Measurements from ENCODE around the gene SASS6.
"Not testable (repeated sequence)": the region's sequence is repeated elsewhere in the genome, so short reads cannot be mapped to it uniquely, and the experiment has no call there.

SASS6 gene

GRCh38 chr1:100101564-100101963 is 31.2 kb downstream of the SASS6 start:
- DNase-seq (ENCODE audit: low read depth) = no peak

- no peak for DNase-seq (ENCODE audit: low read depth)
Observed at GRCh38 chr1:100100202-100100601, 32.5 kb downstream of the SASS6 start.

- DNase-seq (ENCODE audit: low read depth) = no peak
Observed at GRCh38 chr1:100090471-100090870, 42.3 kb downstream of the SASS6 start.

DNA sequence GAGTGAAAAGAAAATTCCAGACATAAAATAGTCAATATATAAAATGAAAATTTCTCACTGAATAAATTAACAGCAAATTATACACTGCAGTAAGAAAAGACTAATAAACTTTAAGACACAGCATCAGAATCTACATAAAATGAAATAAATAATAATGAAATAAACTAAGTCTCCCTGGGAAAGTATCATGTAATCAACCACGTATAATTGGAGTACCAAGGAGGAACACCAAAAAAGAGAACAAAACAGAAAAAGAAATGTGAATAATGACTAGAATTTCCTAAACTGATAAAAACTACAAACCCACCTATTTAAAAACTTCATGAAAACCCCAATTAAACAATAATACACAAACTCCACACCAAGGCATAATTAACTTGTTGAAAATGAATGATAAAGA is 43.6 kb downstream of the SASS6 start:
- DNase-seq (ENCODE audit: low read depth) = no peak

- no peak for DNase-seq (ENCODE audit: low read depth)
Observed at GRCh38 chr1:100087396-100087795, 45.3 kb downstream of the SASS6 start.

GRCh38 chr1:100080331-100080730 is 52.4 kb downstream of the SASS6 start:
- DNase-seq (ENCODE audit: low read depth) = no peak

- no peak for DNase-seq (ENCODE audit: low read depth)
Observed at GRCh38 chr1:100077531-100077930, 55.2 kb downstream of the SASS6 start.

DNA sequence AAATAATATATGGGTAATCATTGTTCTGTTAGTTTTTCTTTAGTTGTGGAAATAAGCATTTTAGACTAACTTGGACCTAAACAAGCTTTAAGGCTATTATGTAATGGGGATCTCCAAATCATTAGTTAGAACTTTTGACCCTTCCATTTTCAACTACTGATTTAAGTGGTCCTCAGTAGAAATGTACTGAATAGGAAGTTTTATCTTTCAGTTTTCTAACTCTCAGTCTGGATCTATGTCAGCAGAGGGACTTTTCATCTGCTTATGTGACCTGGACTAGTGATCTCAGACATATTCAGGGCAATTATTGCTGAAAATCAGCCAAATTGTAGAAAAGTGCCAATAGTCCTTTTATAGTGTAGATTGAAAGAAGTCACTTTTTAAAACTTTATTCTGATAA is 56.0 kb downstream of the SASS6 start:
- DNase-seq (ENCODE audit: low read depth) = no peak

DNA sequence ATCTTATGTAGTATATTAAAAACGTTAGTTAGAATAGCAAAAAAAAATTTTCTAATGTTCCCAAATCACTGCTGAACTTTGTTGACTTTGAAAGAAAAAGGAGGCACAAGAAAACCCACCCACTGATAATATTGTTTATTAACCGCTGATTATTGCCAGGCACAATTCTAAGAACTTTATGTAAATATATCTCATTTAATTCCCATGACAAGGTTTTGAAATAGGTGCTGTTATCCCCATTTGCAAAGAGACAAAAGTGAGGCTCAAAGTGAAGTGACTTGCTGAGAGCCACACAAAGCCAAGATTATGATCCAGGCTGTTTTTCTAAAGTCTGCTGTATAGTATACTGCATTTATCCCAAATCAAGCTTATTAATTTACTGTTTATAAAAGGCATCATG is 56.4 kb downstream of the SASS6 start:
- no peak for DNase-seq (ENCODE audit: low read depth)

GRCh38 chr1:100075773-100076172 is 57.0 kb downstream of the SASS6 start:
- DNase-seq (ENCODE audit: low read depth) = no peak

- DNase-seq (ENCODE audit: low read depth) = no peak
Observed at GRCh38 chr1:100074604-100075395, 57.9 kb downstream of the SASS6 start.

DNA sequence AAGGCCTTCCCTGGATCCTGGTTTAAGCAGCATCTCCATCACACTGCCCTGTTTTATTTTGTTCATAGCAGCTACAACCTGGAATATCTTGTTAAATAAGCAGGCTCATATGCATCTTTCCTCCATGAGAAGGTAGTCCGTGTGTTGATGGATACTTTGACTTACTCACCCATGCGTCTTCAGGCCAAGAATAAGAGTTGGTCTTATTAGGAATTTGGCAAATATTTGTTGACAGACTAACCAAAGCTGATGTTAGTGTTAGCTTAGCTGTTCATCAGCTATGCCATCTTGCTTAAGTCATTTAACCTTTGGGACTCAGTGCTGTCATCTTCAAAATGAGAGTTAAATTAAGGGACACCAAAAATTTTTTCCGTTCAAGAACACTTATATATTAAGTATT is 59.2 kb downstream of the SASS6 start:
- no peak for DNase-seq (ENCODE audit: low read depth)

- no peak for DNase-seq (ENCODE audit: low read depth)
Observed at GRCh38 chr1:100070201-100070939, 62.4 kb downstream of the SASS6 start.

- DNase-seq (ENCODE audit: low read depth) = no peak
Observed at GRCh38 chr1:100065969-100066227, 66.8 kb downstream of the SASS6 start.

GRCh38 chr1:100065183-100065968 is 67.4 kb downstream of the SASS6 start:
- no peak for DNase-seq (ENCODE audit: low read depth)

DNA sequence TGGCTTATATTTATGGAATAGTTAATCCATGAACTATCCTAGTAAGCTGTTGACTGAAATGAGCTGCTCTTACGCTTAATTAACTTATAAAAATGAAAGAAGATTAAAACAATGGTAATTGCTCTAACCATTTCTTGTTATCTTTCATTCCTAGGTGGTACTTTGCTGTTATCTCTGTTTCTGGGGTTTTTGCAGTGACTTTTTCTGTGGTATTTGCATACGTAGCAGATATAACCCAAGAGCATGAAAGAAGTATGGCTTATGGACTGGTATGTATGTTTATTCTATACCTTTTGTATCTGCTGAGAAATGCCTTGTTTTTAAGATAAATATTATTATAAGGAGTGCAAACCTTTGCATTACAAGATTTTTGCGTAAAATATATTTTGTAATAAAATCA is 71.0 kb downstream of the SASS6 start:
- no peak for DNase-seq (ENCODE audit: low read depth)

DNA sequence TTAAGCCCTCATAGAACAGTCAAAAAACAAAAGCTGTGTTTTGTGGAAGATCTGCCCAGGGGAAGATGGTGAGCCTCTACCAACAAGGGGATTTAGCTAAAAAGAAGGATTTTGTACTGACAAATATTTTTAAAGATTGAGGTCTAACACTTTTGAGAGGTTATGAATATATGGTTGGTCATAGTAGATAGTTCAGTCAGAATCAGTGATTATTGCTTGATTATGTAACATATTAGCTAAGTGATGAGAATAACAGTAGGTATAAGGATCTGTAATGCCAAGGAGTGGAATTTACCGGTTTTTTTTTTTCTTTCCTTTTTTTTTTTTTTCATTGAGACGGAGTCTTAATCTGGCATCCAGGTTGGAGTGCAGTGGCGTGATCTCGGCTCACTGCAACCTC is 79.0 kb downstream of the SASS6 start:
- no peak for DNase-seq (ENCODE audit: low read depth)

DNA sequence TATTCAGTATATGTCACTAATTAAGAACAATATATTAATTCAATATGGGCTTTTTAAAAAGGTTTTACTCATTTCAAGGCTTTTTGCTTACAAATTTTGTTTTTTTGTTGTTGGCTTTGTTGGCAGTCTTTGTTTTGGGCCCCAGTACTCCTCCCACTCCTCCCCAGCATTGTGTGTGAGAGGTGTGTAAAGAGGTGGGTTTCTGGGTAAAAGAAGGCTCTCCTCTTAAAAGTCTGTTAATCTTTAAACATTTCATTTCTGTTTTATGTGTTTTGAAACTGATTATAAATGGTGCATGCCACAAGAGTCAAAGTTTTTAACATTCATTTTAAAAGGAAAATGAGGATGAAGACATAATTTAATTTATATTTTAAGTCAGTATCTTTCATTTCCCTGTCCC is 79.6 kb downstream of the SASS6 start:
- DNase-seq (ENCODE audit: low read depth) = no peak

- DNase-seq (ENCODE audit: low read depth) = no peak
Observed at GRCh38 chr1:100051893-100052292, 80.8 kb downstream of the SASS6 start.

DNA sequence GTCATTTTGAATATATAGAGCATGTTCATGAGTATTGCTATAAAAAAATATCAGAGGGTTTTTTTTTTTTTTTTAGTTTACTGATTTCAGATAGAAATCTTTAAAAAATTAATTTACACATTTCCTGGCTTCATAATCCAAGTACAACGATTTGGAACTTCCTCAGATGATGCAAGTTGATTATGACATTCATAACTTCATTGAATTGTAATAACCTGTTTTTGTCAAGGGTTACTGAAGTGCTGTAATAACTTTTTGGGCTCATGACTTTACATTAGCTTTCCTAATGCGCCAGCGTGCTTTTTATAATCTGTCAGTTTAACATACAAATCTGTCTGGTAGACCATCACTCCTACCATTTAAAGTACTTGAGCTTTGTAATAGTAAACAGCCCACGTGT is 81.3 kb downstream of the SASS6 start:
- no peak for DNase-seq (ENCODE audit: low read depth)

- no peak for DNase-seq (ENCODE audit: low read depth)
Observed at GRCh38 chr1:100050139-100050538, 82.6 kb downstream of the SASS6 start.

GRCh38 chr1:100047235-100047708 is 85.5 kb downstream of the SASS6 start:
- DNase-seq (ENCODE audit: low read depth) = not testable (repeated sequence)

- DNase-seq (ENCODE audit: low read depth) = no peak
Observed at GRCh38 chr1:100045206-100045605, 87.5 kb downstream of the SASS6 start.
